HCT116 (cell line): Measurements from ENCODE around the gene THSD1.

Experiments used
- CTCF ChIP-seq, 3 experiments: fragments of 200-600 bp in 1 of 3; sonication (generic) in 1 of 3; IDR thresholded peaks in 2 of 3; conservative IDR thresholded peaks in 1 of 3; 2 replicates each; pipeline ENCODE4 v1.5.1; 2012 to 2017; ENCODE audit warnings: low read depth in 2 of 3, low read length in 2 of 3, antibody characterized with exemption in 1 of 3, borderline replicate concordance in 1 of 3, control low read depth in 1 of 3, mild to moderate bottlenecking in 1 of 3, mixed read lengths in 1 of 3, mixed run types in 1 of 3, moderate library complexity in 1 of 3; ENCODE audit not compliant: insufficient read depth in 1 of 3
- ZNF274 ChIP-seq: fragments of 200-500 bp; sonication (Bioruptor generic); IDR thresholded peaks from 2 replicates; pipeline ENCODE4 v1.6.1; 2014; ENCODE audit warnings: mild to moderate bottlenecking, low read depth, low read length, inconsistent platforms
- TF ChIP-seq, protein P1 (sequence below): IDR thresholded peaks from 2 replicates; pipeline ENCODE4 v1.6.1; 2012

GRCh38 chr13:52361225-52361624 is 44.7 kb downstream of the THSD1 start:
- TF ChIP-seq, protein P1, sequence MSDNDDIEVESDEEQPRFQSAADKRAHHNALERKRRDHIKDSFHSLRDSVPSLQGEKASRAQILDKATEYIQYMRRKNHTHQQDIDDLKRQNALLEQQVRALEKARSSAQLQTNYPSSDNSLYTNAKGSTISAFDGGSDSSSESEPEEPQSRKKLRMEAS = no peak
- TF ChIP-seq ZNF274 = no peak
- TF ChIP-seq CTCF (IDR thresholded peaks at IDR 0.05 in 2 of 3, conservative IDR thresholded peaks at IDR 0.05 in 1 of 3; ENCODE audit: borderline replicate concordance in 1 of 3, insufficient read depth in 1 of 3, low read depth in 2 of 3, low read length in 2 of 3) = no peak
